ENCODE measurements around the gene ST14.

DNA sequence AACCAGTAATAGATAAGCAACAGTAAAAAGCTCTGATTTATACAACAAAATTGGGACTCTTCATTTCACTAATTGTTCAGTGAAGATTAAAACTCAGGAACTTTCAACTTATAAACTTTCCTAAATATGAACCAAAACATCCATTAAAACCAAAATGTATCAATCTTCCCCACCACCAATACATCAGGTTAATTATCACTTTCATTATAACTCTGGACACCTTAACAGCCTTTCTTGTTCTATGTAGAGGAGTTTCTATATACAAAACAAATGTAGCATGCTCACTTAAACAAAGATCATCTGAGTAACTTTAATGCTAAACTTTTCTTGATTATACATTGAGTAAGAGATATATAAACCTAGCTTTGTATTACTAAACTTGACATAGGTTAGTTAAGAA is 74.7 kb downstream of the ST14 start:
- TF ChIP-seq SIN3A (IDR thresholded peaks at IDR 0.05; ENCODE audit: borderline replicate concordance, insufficient read depth, low read length), result no peak
- no peak for TF ChIP-seq POLR2AphosphoS5 (IDR thresholded peaks at IDR 0.05; ENCODE audit: low read depth, low read length)
